ENCODE results near the gene CDC45.

Gene CDC45

GRCh38 chr22:19448739-19449421 lies 30.8 kb upstream of the CDC45 start:
- no peak for DNase-seq

GRCh38 chr22:19449422-19449767 lies 30.3 kb upstream of the CDC45 start:
- DNase-seq: no peak

GRCh38 chr22:19450363-19451175 lies 29.2 kb upstream of the CDC45 start:
- DNase-seq: no peak

GRCh38 chr22:19451570-19451969 lies 28.1 kb upstream of the CDC45 start:
- no peak for DNase-seq

- DNase-seq: no peak
Measured at GRCh38 chr22:19453718-19454117, 26.0 kb upstream of the CDC45 start.

GRCh38 chr22:19454156-19454555 lies 25.6 kb upstream of the CDC45 start:
- no peak for DNase-seq

- DNase-seq: no peak
Measured at GRCh38 chr22:19455033-19455432, 24.7 kb upstream of the CDC45 start.

- DNase-seq: no peak
Measured at GRCh38 chr22:19455585-19456370, 23.9 kb upstream of the CDC45 start.

GRCh38 chr22:19456541-19456940 lies 23.2 kb upstream of the CDC45 start:
- DNase-seq: no peak

GRCh38 chr22:19457828-19458428 lies 21.8 kb upstream of the CDC45 start:
- no peak for DNase-seq

- DNase-seq: no peak
Measured at GRCh38 chr22:19460036-19460435, 19.7 kb upstream of the CDC45 start.

GRCh38 chr22:19461506-19461905 lies 18.2 kb upstream of the CDC45 start:
- no peak for DNase-seq

GRCh38 chr22:19463008-19463407 lies 16.7 kb upstream of the CDC45 start:
- DNase-seq: no peak

- DNase-seq: no peak
Measured at GRCh38 chr22:19463491-19464469, 15.9 kb upstream of the CDC45 start.

- no peak for DNase-seq
Measured at GRCh38 chr22:19464546-19464945, 15.2 kb upstream of the CDC45 start.

- DNase-seq: no peak
Measured at GRCh38 chr22:19464975-19465374, 14.7 kb upstream of the CDC45 start.

GRCh38 chr22:19466126-19466716 lies 13.5 kb upstream of the CDC45 start:
- peak; percentile 75 for DNase-seq

- DNase-seq: no peak
Measured at GRCh38 chr22:19466848-19467752, 12.6 kb upstream of the CDC45 start.

GRCh38 chr22:19467912-19468311 lies 11.8 kb upstream of the CDC45 start:
- DNase-seq: no peak

GRCh38 chr22:19469421-19469820 lies 10.3 kb upstream of the CDC45 start:
- DNase-seq: no peak

- DNase-seq: no peak
Measured at GRCh38 chr22:19470010-19470409, 9.7 kb upstream of the CDC45 start.
